Smooth muscle cell (in vitro differentiated cells): ENCODE data around the gene CFAP141. TPM values are rescaled to one million over a fixed set of nuclear protein-coding genes. Genes with fewer than 3 reads are reported as not detected.

ENCODE experiments used
- microRNA counts: library from miRNA; unstranded; fragments of <30 nt; microRNA quantifications from one replicate; lab custom pipeline; 2016
- microRNA-seq: library from miRNA; unstranded; fragments of <30 nt; microRNA quantifications from one replicate; pipeline ENCODE4, GENCODE V29; 2016; ENCODE audit warnings: borderline number of aligned reads
- polyA plus RNA-seq: library from polyadenylated mRNA; unstranded; fragments of >200 nt; fragmentation: Nextera tagmentation; extraction: Ambion mirVana; gene quantifications from 2 replicates; pipeline ENCODE4 v1.2.1, GENCODE V29; 2016
- small RNA-seq: library from RNA; depleted of rRNA; stranded (forward); fragments of <200 nt; gene quantifications from one replicate; pipeline ENCODE3, GENCODE V24; 2014
- total RNA-seq: library from RNA; depleted of rRNA; stranded (reverse); fragments of >200 nt; gene quantifications from 2 replicates; pipeline ENCODE4 v1.2.3, GENCODE V29; 2014

CFAP141 gene
- total and polyA plus RNA-seq, 2 experiments from 2014 or later = not detected

MicroRNAs within 50 kb of the gene (microRNA counts, 767-probe panel; counts per million panel counts)
- microRNA hsa-miR-190b (lab: Ali Mortazavi, UCI) = 183 counts per million

Small RNA genes within 50 kb of the gene (microRNA-seq; reads per million reads assigned to microRNA genes)
- 20.5 reads per million, percentile 27 among the genes with 10 or more reads in this experiment for gene MIR190B

Small RNA genes within 50 kb of the gene (small RNA-seq; reads per million reads assigned to genes)
- not detected for gene MIR190B

Other genes with a start within 250 kb of the CFAP141 start
- gene CRTC2, start 247.7 kb downstream of the CFAP141 start, total RNA-seq = 9.9 and 13.0 TPM in 2 replicates
- gene CRTC2, start 247.7 kb downstream of the CFAP141 start, polyA plus RNA-seq = 24.6 and 37.7 TPM in 2 replicates
- 78.8 and 104 TPM in 2 replicates for gene SLC39A1, start 242.8 kb downstream of the CFAP141 start, total RNA-seq
- gene SLC39A1, start 242.8 kb downstream of the CFAP141 start, polyA plus RNA-seq = 128 and 143 TPM in 2 replicates
- gene CREB3L4, start 238.4 kb downstream of the CFAP141 start, total RNA-seq = 13.0 and 14.9 TPM in 2 replicates
- gene CREB3L4, start 238.4 kb downstream of the CFAP141 start, polyA plus RNA-seq = 9.0 and 13.2 TPM in 2 replicates
- gene JTB, start 228.7 kb downstream of the CFAP141 start, total RNA-seq = 139 and 150 TPM in 2 replicates
- gene JTB, start 228.7 kb downstream of the CFAP141 start, polyA plus RNA-seq = 157 TPM in 2 replicates
- 41.4 and 48.3 TPM in 2 replicates for gene RAB13, start 220.0 kb downstream of the CFAP141 start, total RNA-seq
- 131 and 144 TPM in 2 replicates for gene RAB13, start 220.0 kb downstream of the CFAP141 start, polyA plus RNA-seq
- gene RPS27, start 215.6 kb downstream of the CFAP141 start, total RNA-seq = 3,456 and 3,702 TPM in 2 replicates
- gene RPS27, start 215.6 kb downstream of the CFAP141 start, polyA plus RNA-seq = 1,522 and 1,642 TPM in 2 replicates
- 0.90 TPM in 1 of 2 replicates, not detected in the other for gene NUP210L, start 51.3 kb downstream of the CFAP141 start, total RNA-seq
- gene NUP210L, start 51.3 kb downstream of the CFAP141 start, polyA plus RNA-seq = 0.15 TPM in 1 of 2 replicates, not detected in the other
- 436 and 458 TPM in 2 replicates for gene TPM3, start 14.2 kb downstream of the CFAP141 start, total RNA-seq
- gene TPM3, start 14.2 kb downstream of the CFAP141 start, polyA plus RNA-seq = 384 and 386 TPM in 2 replicates
- 104 and 108 TPM in 2 replicates for gene UBAP2L, start 14.6 kb upstream of the CFAP141 start, total RNA-seq
- gene UBAP2L, start 14.6 kb upstream of the CFAP141 start, polyA plus RNA-seq = 130 and 143 TPM in 2 replicates
- gene HAX1, start 66.3 kb upstream of the CFAP141 start, total RNA-seq = 57.8 and 73.7 TPM in 2 replicates
- gene HAX1, start 66.3 kb upstream of the CFAP141 start, polyA plus RNA-seq = 89.7 and 91.6 TPM in 2 replicates
- gene AQP10, start 114.8 kb upstream of the CFAP141 start, total RNA-seq = not detected in 2 replicates
- gene AQP10, start 114.8 kb upstream of the CFAP141 start, polyA plus RNA-seq = 0.14 TPM in 1 of 2 replicates, not detected in the other
- 49.1 and 57.6 TPM in 2 replicates for gene ATP8B2, start 119.2 kb upstream of the CFAP141 start, total RNA-seq
- 19.6 and 20.7 TPM in 2 replicates for gene ATP8B2, start 119.2 kb upstream of the CFAP141 start, polyA plus RNA-seq
- 1.3 and 1.8 TPM in 2 replicates for gene IL6R, start 199.0 kb upstream of the CFAP141 start, total RNA-seq
- 1.9 TPM in 2 replicates for gene IL6R, start 199.0 kb upstream of the CFAP141 start, polyA plus RNA-seq